LNCaP clone FGC (cell line): ENCODE data around the gene STPG4.

Experiments used
- DNase-seq: peaks from one replicate; pipeline ENCODE4 v3.0.0-alpha.2; 2011; ENCODE audit warnings: low read depth
- H3K4me3 ChIP-seq: 2 replicates; pipeline ENCODE4 v1.5.1; 2011; ENCODE audit warnings: mild to moderate bottlenecking, low read depth, low read length, control low read depth
- TF ChIP-seq, protein P1 (sequence below): IDR thresholded peaks from 2 replicates; pipeline ENCODE4 v1.5.1; 2012; ENCODE audit warnings: mild to moderate bottlenecking; ENCODE audit not compliant: control insufficient read depth, insufficient read depth; ENCODE audit errors: extremely low read depth

The STPG4 gene

DNA sequence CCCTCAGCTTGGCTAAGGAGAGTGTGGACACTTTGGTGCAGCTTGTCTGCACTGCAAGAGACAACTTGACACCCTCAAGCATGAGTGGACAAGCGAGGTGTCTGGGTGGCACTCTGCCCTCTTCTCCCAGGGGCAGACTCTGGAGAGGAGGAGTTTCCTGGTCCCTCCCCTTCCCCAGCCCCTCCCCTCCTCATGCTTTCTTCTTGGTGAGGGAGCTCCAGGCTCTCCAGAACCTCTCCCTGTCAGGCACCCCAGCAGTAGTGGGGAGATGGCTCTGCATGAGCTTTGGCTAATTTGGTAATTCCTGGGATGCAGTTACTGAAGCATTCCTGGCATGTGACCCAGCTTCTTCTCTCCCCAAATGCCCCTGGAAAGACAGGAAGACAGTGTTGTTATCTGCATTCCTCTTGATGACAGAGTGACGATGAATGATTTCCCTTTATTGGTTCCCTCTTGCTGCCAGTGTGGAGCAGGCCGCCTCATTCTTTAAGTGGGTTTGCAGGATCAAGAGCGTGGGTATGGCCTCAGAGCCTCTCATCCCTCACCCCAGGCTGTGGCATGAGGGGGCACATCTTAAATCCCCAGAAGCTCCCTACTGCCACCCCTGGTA is 89.2 kb downstream of the STPG4 start:
- TF ChIP-seq, protein P1, sequence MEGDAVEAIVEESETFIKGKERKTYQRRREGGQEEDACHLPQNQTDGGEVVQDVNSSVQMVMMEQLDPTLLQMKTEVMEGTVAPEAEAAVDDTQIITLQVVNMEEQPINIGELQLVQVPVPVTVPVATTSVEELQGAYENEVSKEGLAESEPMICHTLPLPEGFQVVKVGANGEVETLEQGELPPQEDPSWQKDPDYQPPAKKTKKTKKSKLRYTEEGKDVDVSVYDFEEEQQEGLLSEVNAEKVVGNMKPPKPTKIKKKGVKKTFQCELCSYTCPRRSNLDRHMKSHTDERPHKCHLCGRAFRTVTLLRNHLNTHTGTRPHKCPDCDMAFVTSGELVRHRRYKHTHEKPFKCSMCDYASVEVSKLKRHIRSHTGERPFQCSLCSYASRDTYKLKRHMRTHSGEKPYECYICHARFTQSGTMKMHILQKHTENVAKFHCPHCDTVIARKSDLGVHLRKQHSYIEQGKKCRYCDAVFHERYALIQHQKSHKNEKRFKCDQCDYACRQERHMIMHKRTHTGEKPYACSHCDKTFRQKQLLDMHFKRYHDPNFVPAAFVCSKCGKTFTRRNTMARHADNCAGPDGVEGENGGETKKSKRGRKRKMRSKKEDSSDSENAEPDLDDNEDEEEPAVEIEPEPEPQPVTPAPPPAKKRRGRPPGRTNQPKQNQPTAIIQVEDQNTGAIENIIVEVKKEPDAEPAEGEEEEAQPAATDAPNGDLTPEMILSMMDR: no peak
- H3K4me3 ChIP-seq: no peak overlapping the region
- DNase-seq: no peak

DNA sequence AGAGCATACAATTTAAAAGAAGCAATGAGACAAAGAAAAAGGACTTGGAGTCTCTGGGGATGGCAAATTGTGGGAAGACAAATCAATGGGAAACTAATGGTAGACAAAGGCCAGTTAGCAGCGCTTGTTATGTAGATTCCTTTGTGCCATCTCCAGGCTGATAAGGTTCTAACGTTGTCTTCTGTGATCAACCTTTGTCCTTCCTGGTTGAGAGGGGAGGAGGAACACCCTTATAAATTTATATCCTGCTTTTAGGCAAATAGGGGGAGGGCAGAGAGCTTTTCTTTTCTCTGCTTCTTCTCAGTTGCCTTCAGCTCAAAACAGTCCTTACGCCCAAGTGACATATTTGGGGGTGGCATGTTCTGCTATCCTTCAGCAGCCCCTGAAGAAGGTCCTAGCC is 89.8 kb downstream of the STPG4 start:
- no peak for DNase-seq
- TF ChIP-seq, protein P1: no peak
- no peak overlapping the region for H3K4me3 ChIP-seq

DNA sequence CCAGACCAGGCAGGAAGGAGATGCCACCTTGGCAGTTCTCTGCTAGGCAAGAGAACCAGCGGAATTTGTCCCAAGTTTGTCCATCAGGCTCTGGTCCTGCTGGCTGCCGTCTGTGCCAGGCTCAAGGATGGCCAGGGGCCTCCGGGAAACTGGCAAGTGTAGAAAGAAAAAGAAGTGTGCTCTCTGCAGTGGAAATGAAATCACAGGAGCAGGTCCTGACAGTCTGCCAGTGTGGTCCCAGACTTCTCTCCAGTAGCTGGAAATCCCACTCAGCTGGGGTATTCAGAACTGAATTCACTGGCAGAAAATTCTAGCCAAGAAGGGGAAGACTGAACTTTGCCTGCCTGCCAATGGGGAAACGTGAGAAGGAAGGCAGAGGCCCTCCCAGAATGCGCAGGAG is 91.0 kb downstream of the STPG4 start:
- no peak for DNase-seq
- TF ChIP-seq, protein P1: no peak
- H3K4me3 ChIP-seq: no peak overlapping the region

DNA sequence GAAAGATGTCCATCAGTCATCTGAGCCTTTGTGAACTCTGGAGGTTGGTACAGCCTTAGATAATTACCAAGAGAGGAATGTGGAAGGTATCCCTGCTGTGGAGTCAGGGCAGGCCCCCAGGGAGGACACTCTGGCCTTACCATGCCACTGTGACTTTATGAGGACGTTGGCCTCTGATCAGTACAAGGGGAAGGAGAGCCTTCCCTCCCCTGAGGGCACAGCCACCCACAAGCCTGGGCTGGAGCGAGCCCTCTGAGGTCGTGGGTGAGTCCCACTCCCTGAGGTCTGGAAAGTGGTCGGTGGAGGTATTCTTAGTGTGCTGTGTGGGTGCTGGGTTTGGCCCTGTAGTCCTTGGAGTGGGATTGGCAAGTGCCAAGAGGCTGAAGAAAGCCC is 91.6 kb downstream of the STPG4 start:
- TF ChIP-seq, protein P1: no peak
- no peak overlapping the region for H3K4me3 ChIP-seq
- DNase-seq: no peak

DNA sequence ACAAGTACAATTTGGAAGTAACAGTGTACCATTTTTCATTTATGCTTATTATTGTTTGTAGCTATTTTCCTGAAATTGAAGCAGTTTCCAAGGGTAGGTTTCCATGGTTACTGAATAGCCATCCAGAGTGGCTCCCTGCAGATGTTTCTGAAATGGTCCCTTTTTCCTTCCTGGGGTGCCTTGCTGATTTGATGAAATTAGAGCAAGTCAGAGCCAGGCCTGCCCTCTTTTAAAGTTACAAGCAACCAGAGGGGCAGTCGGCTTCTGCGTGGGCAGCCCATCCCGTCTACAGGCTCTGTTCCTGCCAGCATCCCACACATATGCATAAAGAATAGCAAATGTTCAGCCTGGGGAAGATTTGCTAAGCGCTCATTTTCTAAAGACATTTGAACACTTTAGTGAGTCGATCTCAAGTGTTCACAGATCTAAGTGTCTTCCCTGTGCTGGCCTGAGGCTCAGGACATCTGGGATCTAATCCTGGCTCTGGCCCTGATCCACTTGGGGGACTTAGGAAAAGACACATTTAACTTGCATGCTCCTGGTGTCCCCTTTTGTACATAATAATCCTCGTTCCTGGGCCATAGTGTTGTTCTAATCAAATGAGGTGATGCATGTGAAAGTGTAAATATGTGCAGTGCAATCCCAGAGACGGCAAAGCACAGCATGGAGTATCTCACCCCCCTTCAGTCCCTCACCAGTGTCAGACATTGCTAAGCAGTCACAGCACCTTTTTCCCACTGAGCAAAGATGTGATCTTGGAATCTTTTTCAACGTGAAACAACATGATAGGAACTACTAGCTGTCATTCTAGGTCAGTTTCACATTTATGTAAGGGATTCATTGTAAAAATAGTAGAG is 92.2 kb downstream of the STPG4 start:
- no peak overlapping the region for H3K4me3 ChIP-seq
- no peak for DNase-seq
- TF ChIP-seq, protein P1: no peak

DNA sequence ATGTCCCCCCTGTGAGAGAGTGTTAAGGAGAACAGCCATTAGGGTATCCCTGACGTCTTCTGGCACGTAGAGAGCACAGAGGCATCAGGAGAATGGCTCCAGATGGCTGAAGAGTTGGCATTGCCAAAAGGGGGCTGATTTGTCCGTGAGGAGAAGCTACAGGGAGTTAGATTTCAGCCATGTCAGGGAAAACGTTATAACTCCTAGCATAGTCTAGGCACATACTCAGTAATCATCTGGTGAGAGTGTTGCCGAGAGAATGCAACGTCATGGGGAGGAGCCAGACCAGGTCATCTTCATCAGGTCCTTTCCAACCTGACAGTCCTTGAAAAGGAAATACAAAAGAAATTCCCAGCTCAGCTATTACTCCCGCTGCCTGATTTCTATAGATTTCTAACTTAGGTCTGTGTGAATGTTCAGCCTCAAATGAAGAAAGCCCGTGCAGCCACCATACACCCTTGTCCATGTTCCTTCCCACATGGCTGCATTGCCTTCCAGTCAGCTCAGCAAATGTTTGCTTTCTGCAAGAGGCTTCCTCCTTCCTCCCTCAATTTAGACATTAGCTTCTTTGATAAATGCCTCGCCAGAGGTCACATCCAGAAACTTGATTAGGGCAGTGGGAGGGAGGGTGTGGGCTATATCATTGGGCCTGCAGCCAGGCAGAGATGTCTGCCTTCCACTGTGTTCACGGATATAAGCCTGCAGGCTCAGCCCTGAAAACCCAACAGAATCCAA is 93.0 kb downstream of the STPG4 start:
- no peak for DNase-seq
- TF ChIP-seq, protein P1: no peak
- H3K4me3 ChIP-seq: no peak overlapping the region
